PC-3 (cell line): Measurements from ENCODE around the gene CLTCL1.

ENCODE experiments used
- CTCF ChIP-seq: fragments of 300-600 bp; sonication (generic); conservative IDR thresholded peaks from 2 replicates; pipeline ENCODE4 v1.5.1; 2017; ENCODE audit warnings: antibody characterized with exemption, low read depth, mild to moderate bottlenecking, low read length
- EZH2 ChIP-seq: fragments of 300-600 bp; sonication (generic); IDR thresholded peaks from one replicate; pipeline ENCODE4 v1.6.1; 2017; ENCODE audit warnings: antibody characterized with exemption, mild to moderate bottlenecking, low read length; ENCODE audit not compliant: unreplicated experiment

GRCh38 chr22:19270873-19271272 is 20.6 kb downstream of the CLTCL1 start:
- TF ChIP-seq CTCF = no peak
- no peak for TF ChIP-seq EZH2
